HCEC 1CT (cell line): ENCODE data around the gene DENND1C.
"Not testable (repeated sequence)": the region's sequence is repeated elsewhere in the genome, so short reads cannot be mapped to it uniquely, and the experiment has no call there.

Experiments used
- DNase-seq: peaks from one replicate; pipeline ENCODE4 v3.0.0-alpha.2; 2017

DENND1C gene

GRCh38 chr19:6508028-6508771 is 26.6 kb upstream of the DENND1C start:
- DNase-seq: not testable (repeated sequence)

GRCh38 chr19:6503407-6504201 is 22.0 kb upstream of the DENND1C start:
- no peak for DNase-seq

- DNase-seq: no peak
Measured at GRCh38 chr19:6501740-6502648, 20.4 kb upstream of the DENND1C start, which contains the start of gene TUBB4A. Gene TUBB4A (minus strand): TSS chr19:6502309. CDS start chr19:6502212, 97 bp downstream.

GRCh38 chr19:6500837-6501739 is 19.5 kb upstream of the DENND1C start:
- DNase-seq: no peak

- no peak for DNase-seq
Measured at GRCh38 chr19:6499052-6499790, 17.6 kb upstream of the DENND1C start.

- no peak for DNase-seq
Measured at GRCh38 chr19:6498294-6499036, 16.9 kb upstream of the DENND1C start.

GRCh38 chr19:6495947-6496346 is 14.4 kb upstream of the DENND1C start:
- DNase-seq: no peak

- no peak for DNase-seq
Measured at GRCh38 chr19:6494438-6495036, 12.9 kb upstream of the DENND1C start.

GRCh38 chr19:6491802-6492592 is 10.4 kb upstream of the DENND1C start:
- DNase-seq: no peak

- no peak for DNase-seq
Measured at GRCh38 chr19:6490134-6490533, 8.5 kb upstream of the DENND1C start.

- no peak for DNase-seq
Measured at GRCh38 chr19:6489278-6490061, 7.9 kb upstream of the DENND1C start.

- DNase-seq: no peak
Measured at GRCh38 chr19:6484831-6485230, 3.2 kb upstream of the DENND1C start.

- no peak for DNase-seq
Measured at GRCh38 chr19:6484230-6484629, 2.6 kb upstream of the DENND1C start.

- no peak for DNase-seq
Measured at GRCh38 chr19:6483235-6483634, 1.6 kb upstream of the DENND1C start.

GRCh38 chr19:6482343-6482686 is 728 bp upstream of the DENND1C start:
- DNase-seq: no peak

GRCh38 chr19:6480848-6481415 is 655 bp downstream of the DENND1C start:
- DNase-seq: no peak

- DNase-seq: no peak
Measured at GRCh38 chr19:6479836-6480398, 1.7 kb downstream of the DENND1C start.

GRCh38 chr19:6478815-6479214 is 2.8 kb downstream of the DENND1C start:
- DNase-seq: no peak
